ENCODE measurements around the gene KDM3B.

KDM3B gene

GRCh38 chr5:138330813-138331448, 21.6 kb upstream of the KDM3B start:
- no peak for TF ChIP-seq CTCF (IDR thresholded peaks at IDR 0.05; ENCODE audit: control insufficient read depth, insufficient read depth, low read depth, low read length, missing control alignments)
- DNase-seq (ENCODE audit: low read depth) = no peak
- H3K4me3 ChIP-seq (ENCODE audit: control insufficient read depth, low read depth, low read length) = peak overlapping the region; percentile 54

- H3K4me3 ChIP-seq (ENCODE audit: control insufficient read depth, low read depth, low read length) = peak within 1 kb of the TSS; percentile 57
- no peak for TF ChIP-seq CTCF (IDR thresholded peaks at IDR 0.05; ENCODE audit: control insufficient read depth, insufficient read depth, low read depth, low read length, missing control alignments)
- DNase-seq (ENCODE audit: low read depth) = peak; percentile 98
These were observed 20.8 kb upstream of the KDM3B start, which contains the start of gene CDC25C for GRCh38 chr5:138331449-138332368. TSS of gene CDC25C (minus strand) at chr5:138331804. CDS start at chr5:138331180, 624 bp downstream.

- H3K4me3 ChIP-seq (ENCODE audit: control insufficient read depth, low read depth, low read length) = no peak overlapping the region
- DNase-seq (ENCODE audit: low read depth) = no peak
- no peak for TF ChIP-seq CTCF (IDR thresholded peaks at IDR 0.05; ENCODE audit: control insufficient read depth, insufficient read depth, low read depth, low read length, missing control alignments)
These were observed 17.5 kb upstream of the KDM3B start for GRCh38 chr5:138334867-138335447.

GRCh38 chr5:138336952-138337684, 15.4 kb upstream of the KDM3B start:
- DNase-seq (ENCODE audit: low read depth) = no peak
- peak overlapping the region; percentile 97 for H3K4me3 ChIP-seq (ENCODE audit: control insufficient read depth, low read depth, low read length)

GRCh38 chr5:138337685-138338410, 14.6 kb upstream of the KDM3B start, which contains the start of gene FAM53C:
TSS of gene FAM53C (plus strand) at chr5:138338266. CDS start at chr5:138341336, 3,070 bp downstream.
- peak within 1 kb of the TSS; percentile 97 for H3K4me3 ChIP-seq (ENCODE audit: control insufficient read depth, low read depth, low read length)
- no peak for TF ChIP-seq CTCF (IDR thresholded peaks at IDR 0.05; ENCODE audit: control insufficient read depth, insufficient read depth, low read depth, low read length, missing control alignments)
- peak; percentile 62 for DNase-seq (ENCODE audit: low read depth)

More at GRCh38 chr5:138336952-138337684, 15.4 kb upstream of the KDM3B start:
- no peak for TF ChIP-seq CTCF (IDR thresholded peaks at IDR 0.05; ENCODE audit: control insufficient read depth, insufficient read depth, low read depth, low read length, missing control alignments)
